HCT116 (cell line): Measurements from ENCODE around the gene MACF1. TPM values are rescaled to one million over a fixed set of nuclear protein-coding genes. Genes with fewer than 3 reads are reported as not detected.

Experiments used
- ATAC-seq: fragments of 200-7000 bp; cut with Tn5 transposase; 2 replicates; pipeline ENCODE4 v1.9.1; 2020; ENCODE audit warnings: mild to moderate bottlenecking, moderate library complexity
- BruUV-seq: library from RNA; stranded (reverse); fragments of 400-500 nt; replicated peaks from 2 replicates; lab custom pipeline; 2021; lab: Mats Ljungman, UMichigan
- CTCF ChIA-PET: fragments of 300-600 bp; sonication (Branson Sonifier 250); formaldehyde crosslinking; loops from one replicate; lab custom pipeline; 2021; ENCODE audit warnings: antibody characterized with exemption; lab: Charles Lee
- POLR2A ChIA-PET: fragments of 300-600, 350-600 bp; sonication (Branson Sonifier 250); formaldehyde crosslinking; loops from one replicate; lab custom pipeline; 2021; ENCODE audit warnings: antibody characterized with exemption; lab: Charles Lee
- RAD21 ChIA-PET, 2 experiments: fragments of 300-600 bp; sonication (Branson Sonifier 250); formaldehyde crosslinking; loops; one replicate each; lab custom pipeline; 2023; ENCODE audit warnings: low total read pairs in 2 of 2; ENCODE audit not compliant: uncharacterized antibody in 2 of 2, unreplicated experiment in 2 of 2, low non-redundant PET in 1 of 2; lab: Charles Lee
- DNase-seq: peaks from one replicate; pipeline ENCODE4 v3.0.0-alpha.2; 2010; ENCODE audit warnings: low read depth, low spot score
- H2AFZ ChIP-seq: fragments of 200-600 bp; shearing (Covaris generic), sonication (generic); 2 replicates; pipeline ENCODE4 v1.6.1; 2017; ENCODE audit warnings: low read depth, mixed run types, mixed read lengths, antibody characterized with exemption, low read length; ENCODE audit not compliant: poor library complexity, severe bottlenecking
- H3K27ac ChIP-seq: 2 replicates; pipeline ENCODE4 v1.5.1; 2012; ENCODE audit warnings: low read depth, low read length
- H3K27me3 ChIP-seq: fragments of 200-600 bp; sonication (generic); 2 replicates; pipeline ENCODE4 v1.6.1; 2016; ENCODE audit warnings: mixed run types, low read length, mixed read lengths; ENCODE audit not compliant: insufficient read depth
- H3K36me3 ChIP-seq, 2 experiments: fragments of 200-500 bp in 1 of 2; fragments of 200-600 bp in 1 of 2; sonication (Bioruptor generic) in 1 of 2; sonication (generic) in 1 of 2; 2 replicates each; pipeline versions ENCODE4 v1.5.1 to v1.6.1; 2014 to 2016; ENCODE audit warnings: low read length in 2 of 2, inconsistent platforms in 1 of 2, mixed read lengths in 1 of 2, mixed run types in 1 of 2; ENCODE audit not compliant: insufficient read depth in 2 of 2, control insufficient read depth in 1 of 2
- H3K4me1 ChIP-seq, 2 experiments: fragments of 200-600 bp in 1 of 2; sonication (generic) in 1 of 2; 2 replicates each; pipeline versions ENCODE4 v1.5.1 to v1.6.1; 2012 to 2017; ENCODE audit warnings: low read length in 2 of 2, inconsistent platforms in 1 of 2, mild to moderate bottlenecking in 1 of 2, mixed read lengths in 1 of 2, mixed run types in 1 of 2, moderate library complexity in 1 of 2; ENCODE audit not compliant: insufficient read depth in 2 of 2, control insufficient read depth in 1 of 2
- H3K4me2 ChIP-seq: fragments of 200-600 bp; sonication (generic); 2 replicates; pipeline ENCODE4 v1.6.1; 2017; ENCODE audit warnings: mixed run types, low read length, mixed read lengths
- H3K4me3 ChIP-seq, 2 experiments: fragments of 200-600 bp in 1 of 2; sonication (generic) in 1 of 2; replicated peaks in 1 of 2; 2 replicates each; pipeline ENCODE4 v1.5.1; 2011 to 2016; ENCODE audit warnings: low read length in 2 of 2, control low read depth in 1 of 2, low read depth in 1 of 2, mild to moderate bottlenecking in 1 of 2, mixed read lengths in 1 of 2, mixed run types in 1 of 2
- H3K79me2 ChIP-seq: fragments of 200-600 bp; sonication (generic); 2 replicates; pipeline ENCODE4 v1.6.1; 2017; ENCODE audit warnings: mild to moderate bottlenecking, mixed run types, low read length, moderate library complexity, mixed read lengths; ENCODE audit not compliant: insufficient read depth
- H3K9ac ChIP-seq: fragments of 200-600 bp; sonication (generic); 2 replicates; pipeline ENCODE4 v1.6.1; 2016; ENCODE audit warnings: low read length, mixed read lengths
- H3K9me2 ChIP-seq: fragments of 200-600 bp; sonication (generic), shearing (Covaris generic); 2 replicates; pipeline ENCODE4 v1.6.1; 2017; ENCODE audit warnings: mixed run types, mild to moderate bottlenecking, moderate library complexity; ENCODE audit not compliant: insufficient read depth
- H3K9me3 ChIP-seq, 2 experiments: fragments of 200-500 bp in 1 of 2; fragments of 200-600 bp in 1 of 2; sonication (Bioruptor generic) in 1 of 2; sonication (generic) in 1 of 2; 2 replicates each; pipeline ENCODE4 v1.6.1; 2014 to 2017; ENCODE audit warnings: low read length in 2 of 2, mixed read lengths in 2 of 2, inconsistent platforms in 1 of 2, low read depth in 1 of 2, mild to moderate bottlenecking in 1 of 2, mixed run types in 1 of 2, moderate library complexity in 1 of 2; ENCODE audit not compliant: control insufficient read depth in 1 of 2, insufficient read depth in 1 of 2
- H4K20me1 ChIP-seq: fragments of 200-600 bp; sonication (generic), shearing (Covaris generic); 2 replicates; pipeline ENCODE4 v1.6.1; 2017; ENCODE audit warnings: mixed run types, mild to moderate bottlenecking, moderate library complexity; ENCODE audit not compliant: insufficient read depth
- CBX3 ChIP-seq: IDR thresholded peaks from 2 replicates; pipeline ENCODE4 v1.6.1; 2012; ENCODE audit warnings: low read depth
- EGR1 ChIP-seq: IDR thresholded peaks from 2 replicates; pipeline ENCODE4 v1.6.1; 2012; ENCODE audit warnings: low read depth
- POLR2AphosphoS5 ChIP-seq: IDR thresholded peaks from 2 replicates; pipeline ENCODE4 v1.6.1; 2011; ENCODE audit warnings: mild to moderate bottlenecking, low read depth, low read length, moderate library complexity
- YY1 ChIP-seq: IDR thresholded peaks from 2 replicates; pipeline ENCODE4 v1.6.1; 2011; ENCODE audit warnings: low read length, low read depth, moderate library complexity, mild to moderate bottlenecking; ENCODE audit not compliant: insufficient replicate concordance; ENCODE audit errors: extremely low read depth
- intact Hi-C: fragments of 100-400 bp; cut with micrococcal nuclease; formaldehyde crosslinking; loops from 2 replicates; pipeline ENCODE4 v1.10.0; 2022
- total RNA-seq: library from RNA; stranded (reverse); gene quantifications from one replicate; pipeline ENCODE4 v1.2.1, GENCODE V29; 2021; ENCODE audit not compliant: unreplicated experiment
- TF ChIP-seq, protein P1 (sequence below), 3 experiments: fragments of 200-600 bp in 1 of 3; sonication (generic) in 1 of 3; IDR thresholded peaks in 2 of 3; conservative IDR thresholded peaks in 1 of 3; 2 replicates each; pipeline ENCODE4 v1.5.1; 2012 to 2017; ENCODE audit warnings: low read depth in 2 of 3, low read length in 2 of 3, antibody characterized with exemption in 1 of 3, borderline replicate concordance in 1 of 3, control low read depth in 1 of 3, mild to moderate bottlenecking in 1 of 3, mixed read lengths in 1 of 3, mixed run types in 1 of 3, moderate library complexity in 1 of 3; ENCODE audit not compliant: insufficient read depth in 1 of 3
- TF ChIP-seq, protein P2 (sequence below): IDR thresholded peaks from 2 replicates; pipeline ENCODE4 v1.6.1; 2011; ENCODE audit warnings: mild to moderate bottlenecking, low read length, moderate library complexity; ENCODE audit not compliant: insufficient replicate concordance; ENCODE audit errors: extremely low read depth

MACF1 gene
- total RNA-seq, 1 experiment from 2014 or later = 146 TPM

- intact Hi-C loops = no loop called here
- Histone ChIP-seq H3K4me1 (peaks cover 7 to 19% of the 10 kb centered on the region in 2 experiments), H3K4me3 (no peak overlapping the region), H2AFZ (no peak overlapping the region), H3K27me3 (no peaks in the 10 kb centered on the region), H3K27ac (no peak overlapping the region), H3K9ac (no peak overlapping the region), H3K79me2 (no peaks in the 10 kb centered on the region)
- ATAC-seq = no peak
- no TSS peak for BruUV-seq
- POLR2A ChIA-PET = interaction anchor here (1.0 kb wide), 1 partner anchor 10 kb away, joined by 5 read pairs; no protein-coding TSS in a partner anchor
- TF ChIP-seq, protein P1, sequence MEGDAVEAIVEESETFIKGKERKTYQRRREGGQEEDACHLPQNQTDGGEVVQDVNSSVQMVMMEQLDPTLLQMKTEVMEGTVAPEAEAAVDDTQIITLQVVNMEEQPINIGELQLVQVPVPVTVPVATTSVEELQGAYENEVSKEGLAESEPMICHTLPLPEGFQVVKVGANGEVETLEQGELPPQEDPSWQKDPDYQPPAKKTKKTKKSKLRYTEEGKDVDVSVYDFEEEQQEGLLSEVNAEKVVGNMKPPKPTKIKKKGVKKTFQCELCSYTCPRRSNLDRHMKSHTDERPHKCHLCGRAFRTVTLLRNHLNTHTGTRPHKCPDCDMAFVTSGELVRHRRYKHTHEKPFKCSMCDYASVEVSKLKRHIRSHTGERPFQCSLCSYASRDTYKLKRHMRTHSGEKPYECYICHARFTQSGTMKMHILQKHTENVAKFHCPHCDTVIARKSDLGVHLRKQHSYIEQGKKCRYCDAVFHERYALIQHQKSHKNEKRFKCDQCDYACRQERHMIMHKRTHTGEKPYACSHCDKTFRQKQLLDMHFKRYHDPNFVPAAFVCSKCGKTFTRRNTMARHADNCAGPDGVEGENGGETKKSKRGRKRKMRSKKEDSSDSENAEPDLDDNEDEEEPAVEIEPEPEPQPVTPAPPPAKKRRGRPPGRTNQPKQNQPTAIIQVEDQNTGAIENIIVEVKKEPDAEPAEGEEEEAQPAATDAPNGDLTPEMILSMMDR (IDR thresholded peaks at IDR 0.05 in 2 of 3, conservative IDR thresholded peaks at IDR 0.05 in 1 of 3; ENCODE audit: borderline replicate concordance in 1 of 3, insufficient read depth in 1 of 3, low read depth in 2 of 3, low read length in 2 of 3) = no peak
- TF ChIP-seq POLR2AphosphoS5 (no peak), EGR1 (no peak), CBX3 (no peak), YY1 (no peak)
- TF ChIP-seq, protein P2, sequence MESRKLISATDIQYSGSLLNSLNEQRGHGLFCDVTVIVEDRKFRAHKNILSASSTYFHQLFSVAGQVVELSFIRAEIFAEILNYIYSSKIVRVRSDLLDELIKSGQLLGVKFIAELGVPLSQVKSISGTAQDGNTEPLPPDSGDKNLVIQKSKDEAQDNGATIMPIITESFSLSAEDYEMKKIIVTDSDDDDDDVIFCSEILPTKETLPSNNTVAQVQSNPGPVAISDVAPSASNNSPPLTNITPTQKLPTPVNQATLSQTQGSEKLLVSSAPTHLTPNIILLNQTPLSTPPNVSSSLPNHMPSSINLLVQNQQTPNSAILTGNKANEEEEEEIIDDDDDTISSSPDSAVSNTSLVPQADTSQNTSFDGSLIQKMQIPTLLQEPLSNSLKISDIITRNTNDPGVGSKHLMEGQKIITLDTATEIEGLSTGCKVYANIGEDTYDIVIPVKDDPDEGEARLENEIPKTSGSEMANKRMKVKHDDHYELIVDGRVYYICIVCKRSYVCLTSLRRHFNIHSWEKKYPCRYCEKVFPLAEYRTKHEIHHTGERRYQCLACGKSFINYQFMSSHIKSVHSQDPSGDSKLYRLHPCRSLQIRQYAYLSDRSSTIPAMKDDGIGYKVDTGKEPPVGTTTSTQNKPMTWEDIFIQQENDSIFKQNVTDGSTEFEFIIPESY = no peak
- TF ChIP-seq, all 23 proteins: peak for 0
- ChIA-PET CTCF (no interaction called here), RAD21 (no interaction called here)
- Histone ChIP-seq H4K20me1 (no peaks in the 10 kb centered on the region), H3K9me2 (no peaks in the 10 kb centered on the region), H3K9me3 (no peaks in the 10 kb centered on the region), H3K4me2 (no peak overlapping the region), H3K36me3 (peaks cover 0 to 6% of the 10 kb centered on the region in 2 experiments; a peak in 1 of 4 replicates)
- DNase-seq = no peak
Measured at GRCh38 chr1:39381839-39382238, 177.3 kb downstream of the MACF1 start.
